Measurements from ENCODE around the gene AOPEP. TPM values are rescaled to one million over a fixed set of nuclear protein-coding genes. Genes with fewer than 3 reads are reported as not detected.

AOPEP gene
- total RNA-seq, 4 donors from 2014 or later: 252 to 375 (median 312) TPM

DNA sequence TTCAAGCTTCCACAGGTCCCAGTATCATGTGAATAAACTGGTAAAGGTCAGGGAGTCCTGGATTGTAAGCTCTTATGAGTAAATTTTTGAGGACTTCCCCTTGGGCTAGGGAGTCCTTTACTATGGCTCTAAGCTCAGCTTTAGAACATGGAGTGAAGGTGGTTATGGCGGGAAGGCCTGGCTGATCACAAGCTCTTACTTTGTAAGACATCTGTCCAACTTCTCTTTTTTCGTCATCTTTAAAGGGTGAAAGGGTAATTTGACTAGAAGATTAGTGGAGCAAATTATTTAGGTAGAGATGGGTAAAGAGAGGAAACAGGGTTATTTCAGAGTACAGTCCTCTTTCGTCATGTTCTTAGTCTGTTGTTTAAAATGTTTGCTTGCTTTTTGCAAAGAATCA, 155.4 kb downstream of the AOPEP start:
- Histone ChIP-seq H3K36me3 (no peaks in the 10 kb centered on the region), H3K4me3 (no peak overlapping the region), H3K4me1 (peaks cover 0 to 28% (median 0%) of the 10 kb centered on the region in 3 donors), H3K27me3 (no peaks in the 10 kb centered on the region), H3K9me3 (no peaks in the 10 kb centered on the region), H3K27ac (no peak overlapping the region)
- no peak for ATAC-seq
- TF ChIP-seq, protein P1, sequence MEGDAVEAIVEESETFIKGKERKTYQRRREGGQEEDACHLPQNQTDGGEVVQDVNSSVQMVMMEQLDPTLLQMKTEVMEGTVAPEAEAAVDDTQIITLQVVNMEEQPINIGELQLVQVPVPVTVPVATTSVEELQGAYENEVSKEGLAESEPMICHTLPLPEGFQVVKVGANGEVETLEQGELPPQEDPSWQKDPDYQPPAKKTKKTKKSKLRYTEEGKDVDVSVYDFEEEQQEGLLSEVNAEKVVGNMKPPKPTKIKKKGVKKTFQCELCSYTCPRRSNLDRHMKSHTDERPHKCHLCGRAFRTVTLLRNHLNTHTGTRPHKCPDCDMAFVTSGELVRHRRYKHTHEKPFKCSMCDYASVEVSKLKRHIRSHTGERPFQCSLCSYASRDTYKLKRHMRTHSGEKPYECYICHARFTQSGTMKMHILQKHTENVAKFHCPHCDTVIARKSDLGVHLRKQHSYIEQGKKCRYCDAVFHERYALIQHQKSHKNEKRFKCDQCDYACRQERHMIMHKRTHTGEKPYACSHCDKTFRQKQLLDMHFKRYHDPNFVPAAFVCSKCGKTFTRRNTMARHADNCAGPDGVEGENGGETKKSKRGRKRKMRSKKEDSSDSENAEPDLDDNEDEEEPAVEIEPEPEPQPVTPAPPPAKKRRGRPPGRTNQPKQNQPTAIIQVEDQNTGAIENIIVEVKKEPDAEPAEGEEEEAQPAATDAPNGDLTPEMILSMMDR (IDR thresholded peaks at IDR 0.05): no peak
- TF ChIP-seq POLR2A (IDR thresholded peaks at IDR 0.05) (no peak), POLR2AphosphoS5 (IDR thresholded peaks at IDR 0.05) (no peak), EP300 (IDR thresholded peaks at IDR 0.05) (no peak)
- WGBS, 2 donors (ENCODE audit: low coverage in 1 of 2): 80 to 95% methylated on average over 2 to 3 of the region's 3 CpGs

DNA sequence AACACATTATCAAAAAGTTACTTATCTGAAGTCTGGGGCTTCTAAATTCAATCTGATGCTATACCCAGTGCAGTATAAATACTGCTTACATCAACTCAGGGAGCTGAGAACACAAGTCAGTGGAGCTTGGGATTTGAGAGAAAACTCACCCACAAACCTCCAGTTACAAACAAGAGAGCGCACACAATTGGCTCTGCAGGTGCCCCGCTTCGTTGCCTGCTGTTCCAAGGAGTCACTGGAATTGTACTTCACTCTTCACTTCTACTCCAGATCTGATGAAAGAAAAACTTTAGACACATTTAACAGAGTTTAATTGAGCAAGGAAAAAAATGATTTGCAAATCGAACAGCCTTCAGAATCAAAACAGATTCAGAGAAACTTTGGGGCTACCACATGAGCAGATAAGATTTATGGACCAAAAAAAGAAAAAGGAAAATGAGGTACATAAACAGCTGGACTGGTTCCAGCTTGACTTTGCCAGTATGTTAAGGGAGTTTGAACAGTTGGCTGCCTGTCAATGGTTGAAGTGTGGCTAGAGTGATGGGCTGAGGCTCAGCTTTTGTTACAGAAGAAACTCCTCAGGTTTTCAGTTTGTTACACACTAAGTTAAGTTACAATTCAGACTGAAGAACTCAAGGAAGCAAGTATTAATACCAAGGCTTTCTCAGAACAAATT, 156.6 kb downstream of the AOPEP start:
- no peak for ATAC-seq
- Histone ChIP-seq H3K4me3 (no peak overlapping the region), H3K36me3 (no peaks in the 10 kb centered on the region), H3K9me3 (no peaks in the 10 kb centered on the region), H3K27ac (no peak overlapping the region), H3K27me3 (no peaks in the 10 kb centered on the region), H3K4me1 (peaks cover 0 to 28% (median 0%) of the 10 kb centered on the region in 3 donors)
- WGBS, 2 donors (ENCODE audit: low coverage in 1 of 2): 53 to 71% methylated on average over 3 to 4 of the region's 4 CpGs
- TF ChIP-seq EP300 (IDR thresholded peaks at IDR 0.05) (no peak), POLR2A (IDR thresholded peaks at IDR 0.05) (no peak)

DNA sequence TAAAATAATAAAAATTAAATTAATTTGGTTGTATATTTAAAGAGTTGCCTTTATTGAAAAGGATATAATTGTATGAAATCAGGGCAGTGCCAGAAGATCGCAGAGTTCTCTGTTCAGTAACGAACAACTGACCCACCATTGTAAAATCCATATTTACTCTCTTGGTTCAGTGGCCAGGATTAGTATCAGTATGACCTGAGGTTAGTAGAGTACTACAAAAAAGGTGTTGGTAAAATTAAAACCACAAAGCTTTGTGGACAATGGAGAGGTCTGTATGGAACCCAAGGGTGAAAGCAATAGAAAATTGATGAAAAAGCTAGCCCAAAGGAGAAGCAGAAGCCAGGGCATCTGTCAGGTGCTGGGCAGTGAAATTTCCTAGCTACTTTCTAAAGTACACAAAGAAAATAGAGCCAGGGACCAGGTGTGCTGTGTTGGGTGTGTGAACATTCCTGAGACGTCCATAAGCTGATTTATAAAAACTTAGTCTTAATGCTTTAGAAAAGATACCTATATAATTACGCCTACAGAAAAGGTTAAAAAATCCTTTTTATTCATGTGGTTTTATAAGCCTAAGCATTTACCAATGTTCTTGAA, 159.5 kb downstream of the AOPEP start:
- Histone ChIP-seq H3K4me3 (no peak overlapping the region), H3K27me3 (no peaks in the 10 kb centered on the region), H3K4me1 (peaks cover 0 to 28% (median 0%) of the 10 kb centered on the region in 3 donors), H3K36me3 (no peaks in the 10 kb centered on the region), H3K9me3 (no peaks in the 10 kb centered on the region), H3K27ac (no peak overlapping the region)
- TF ChIP-seq EP300 (IDR thresholded peaks at IDR 0.05) (no peak), POLR2A (IDR thresholded peaks at IDR 0.05) (no peak), POLR2AphosphoS5 (IDR thresholded peaks at IDR 0.05) (no peak)
- TF ChIP-seq, protein P1 (IDR thresholded peaks at IDR 0.05): no peak
- no peak for ATAC-seq
- WGBS, 2 donors (ENCODE audit: low coverage in 1 of 2): 96 to 100% methylated on average over 4 of the region's 4 CpGs

DNA sequence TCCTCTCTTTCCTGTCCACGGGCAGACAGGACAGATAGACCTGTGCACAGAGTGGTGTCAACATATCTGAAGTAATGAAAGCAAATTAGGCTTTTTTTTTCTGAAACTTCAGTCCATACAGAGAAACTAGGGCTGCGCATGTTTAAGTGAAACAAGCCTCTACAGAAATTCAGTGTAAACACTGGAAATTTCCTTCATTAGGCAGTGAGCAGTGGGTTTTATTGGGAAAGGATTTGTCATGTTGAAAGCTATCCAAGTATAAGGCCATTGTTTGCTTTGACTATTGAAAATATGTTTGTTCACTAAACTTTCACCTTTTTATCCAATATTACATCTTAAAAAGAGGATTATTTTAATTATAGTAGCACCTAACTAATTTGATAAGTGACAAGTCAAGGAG, 161.2 kb downstream of the AOPEP start:
- Histone ChIP-seq H3K4me1 (peaks cover 0 to 13% (median 0%) of the 10 kb centered on the region in 3 donors), H3K4me3 (no peak overlapping the region), H3K9me3 (no peaks in the 10 kb centered on the region), H3K27me3 (no peaks in the 10 kb centered on the region), H3K27ac (no peak overlapping the region), H3K36me3 (no peaks in the 10 kb centered on the region)
- TF ChIP-seq EP300 (IDR thresholded peaks at IDR 0.05): no peak
- TF ChIP-seq, protein P1 (IDR thresholded peaks at IDR 0.05): no peak
- no peak for TF ChIP-seq POLR2AphosphoS5 (IDR thresholded peaks at IDR 0.05)
- no peak for TF ChIP-seq POLR2A (IDR thresholded peaks at IDR 0.05)
- 78 to 85% methylated on average over 2 of the region's 2 CpGs for WGBS, 2 donors (ENCODE audit: low coverage in 1 of 2)
- no peak for ATAC-seq

DNA sequence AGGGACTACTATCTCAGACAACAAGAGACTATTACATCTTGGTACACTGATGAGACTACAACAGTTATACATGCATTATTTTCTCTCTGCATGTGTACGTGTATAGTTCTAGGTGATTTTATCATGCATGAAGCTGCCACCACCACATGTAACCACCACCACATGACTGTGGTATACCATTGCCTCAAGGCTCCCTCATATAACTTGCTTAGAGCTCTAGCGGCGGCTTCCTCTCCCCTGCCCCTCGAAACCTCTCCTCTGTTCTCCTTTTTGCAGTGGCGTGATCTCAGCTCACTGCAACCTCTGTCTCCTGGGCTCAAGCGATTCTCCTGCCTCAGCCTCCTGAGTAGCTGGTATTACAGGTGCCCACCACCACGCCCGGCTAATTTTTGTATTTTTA, 162.3 kb downstream of the AOPEP start:
- H3K36me3 ChIP-seq: no peaks in the 10 kb centered on the region
- WGBS, 2 donors (ENCODE audit: low coverage in 1 of 2): 87 to 89% methylated on average over 8 of the region's 8 CpGs
- no peaks in the 10 kb centered on the region for H3K9me3 ChIP-seq
- no peak overlapping the region for H3K27ac ChIP-seq
- H3K4me1 ChIP-seq: peaks cover 0 to 5% (median 0%) of the 10 kb centered on the region in 3 donors
- H3K4me3 ChIP-seq: no peak overlapping the region
- no peak for ATAC-seq
- TF ChIP-seq EP300 (IDR thresholded peaks at IDR 0.05) (no peak), POLR2A (IDR thresholded peaks at IDR 0.05) (no peak), POLR2AphosphoS5 (IDR thresholded peaks at IDR 0.05) (no peak)
- TF ChIP-seq, protein P1 (IDR thresholded peaks at IDR 0.05): no peak
- no peaks in the 10 kb centered on the region for H3K27me3 ChIP-seq

Data from gastroesophageal sphincter (tissue), 4 donors.